HG02678 (cell line): ENCODE data around the gene OLFML2A.

Experiments used
- ATAC-seq: cut with Tn5 transposase; IDR thresholded peaks from one replicate; pipeline ENCODE4 v1.9.1; 2021; ENCODE audit warnings: mild to moderate bottlenecking, moderate library complexity; ENCODE audit not compliant: unreplicated experiment

OLFML2A gene

DNA sequence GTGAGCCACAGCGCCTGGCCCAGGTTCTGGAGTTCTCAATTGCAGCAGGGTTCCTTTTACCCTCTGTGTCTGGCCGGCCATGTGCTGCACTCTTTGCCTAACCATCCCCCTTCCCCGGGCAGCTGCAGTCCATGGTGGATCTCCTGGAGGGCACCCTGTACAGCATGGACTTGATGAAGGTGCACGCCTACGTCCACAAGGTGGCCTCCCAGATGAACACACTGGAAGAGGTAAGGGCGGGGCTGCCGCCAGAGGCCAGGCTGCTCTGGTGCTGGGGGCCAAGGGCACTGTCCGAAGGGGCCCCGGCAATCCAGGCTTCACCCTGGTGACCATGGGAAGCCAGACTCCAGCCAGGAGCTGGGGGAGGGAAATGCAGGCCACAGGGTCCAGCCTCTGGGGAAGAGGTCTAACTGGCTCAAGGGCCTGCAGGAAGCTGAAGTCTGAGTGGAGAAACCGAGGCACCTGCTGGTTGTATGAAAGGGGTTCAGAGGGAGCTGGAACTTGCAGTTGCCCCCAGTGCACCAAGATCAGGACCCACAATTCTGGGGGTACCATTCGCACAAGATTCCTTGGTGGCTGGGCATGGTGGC lies 18.1 kb downstream of the OLFML2A start:
- no peak for ATAC-seq

DNA sequence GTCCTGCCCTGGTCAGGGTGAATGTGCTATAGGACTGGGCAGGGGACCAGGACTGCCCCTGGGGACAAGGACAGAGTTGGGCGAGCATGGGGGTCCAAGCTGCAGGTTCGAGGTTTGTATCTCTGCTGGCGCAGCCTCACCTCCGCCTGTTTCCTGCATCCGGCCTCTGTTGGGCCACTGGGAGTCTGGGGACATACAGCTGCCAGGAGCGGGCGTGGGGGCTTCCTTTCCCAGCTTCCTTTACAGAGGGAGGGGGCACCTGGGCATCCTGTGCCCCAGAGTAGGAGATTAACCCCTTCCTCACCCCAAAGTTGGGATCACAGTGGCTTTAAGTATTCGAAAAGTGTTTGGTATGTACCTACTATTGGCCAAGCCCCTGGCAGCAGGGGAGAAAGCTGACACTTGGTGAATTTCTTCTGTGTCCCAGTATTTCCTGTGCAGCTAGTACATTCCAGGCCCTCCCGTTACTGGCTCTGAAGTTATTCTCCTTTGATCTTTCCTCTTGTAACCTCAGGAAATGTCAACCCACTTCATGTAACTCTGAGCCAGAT lies 19.0 kb downstream of the OLFML2A start:
- no peak for ATAC-seq

DNA sequence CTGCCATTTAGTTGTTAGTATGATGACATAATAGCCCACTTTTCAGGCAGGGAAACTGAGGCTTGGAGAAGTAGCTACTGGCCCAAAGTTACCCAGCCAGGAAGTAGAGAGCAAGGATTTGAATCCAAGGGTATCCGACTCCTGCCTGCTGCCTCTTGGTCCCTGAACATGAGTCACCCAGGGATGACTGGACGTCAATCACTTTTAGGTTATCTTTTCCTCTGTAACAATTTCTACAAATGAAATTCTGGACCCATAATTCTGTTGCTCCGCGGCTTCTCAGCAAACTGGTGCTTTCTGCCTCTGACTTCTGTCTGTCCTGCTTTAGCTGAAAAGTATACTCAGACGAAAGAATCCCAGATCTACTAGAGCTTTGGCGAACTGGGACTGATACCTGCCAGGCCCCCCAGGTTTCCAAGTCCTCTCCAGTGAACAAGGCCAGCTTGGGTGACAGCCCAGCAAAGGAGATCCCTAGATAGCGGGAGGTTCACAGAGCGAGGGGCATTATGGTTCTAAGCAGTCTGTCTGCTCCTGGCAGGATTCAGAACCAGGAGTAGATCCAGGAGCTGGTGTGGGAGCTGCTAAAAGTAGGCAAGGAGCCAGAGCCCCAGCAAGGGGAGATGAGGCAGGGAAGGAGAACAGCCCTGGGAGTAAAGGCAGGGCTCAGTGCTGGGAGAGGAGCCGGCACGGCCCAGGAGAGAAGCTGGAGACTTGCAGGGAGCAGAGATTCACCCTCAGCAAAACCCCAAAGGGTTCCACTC lies 20.6 kb downstream of the OLFML2A start:
- no peak for ATAC-seq

DNA sequence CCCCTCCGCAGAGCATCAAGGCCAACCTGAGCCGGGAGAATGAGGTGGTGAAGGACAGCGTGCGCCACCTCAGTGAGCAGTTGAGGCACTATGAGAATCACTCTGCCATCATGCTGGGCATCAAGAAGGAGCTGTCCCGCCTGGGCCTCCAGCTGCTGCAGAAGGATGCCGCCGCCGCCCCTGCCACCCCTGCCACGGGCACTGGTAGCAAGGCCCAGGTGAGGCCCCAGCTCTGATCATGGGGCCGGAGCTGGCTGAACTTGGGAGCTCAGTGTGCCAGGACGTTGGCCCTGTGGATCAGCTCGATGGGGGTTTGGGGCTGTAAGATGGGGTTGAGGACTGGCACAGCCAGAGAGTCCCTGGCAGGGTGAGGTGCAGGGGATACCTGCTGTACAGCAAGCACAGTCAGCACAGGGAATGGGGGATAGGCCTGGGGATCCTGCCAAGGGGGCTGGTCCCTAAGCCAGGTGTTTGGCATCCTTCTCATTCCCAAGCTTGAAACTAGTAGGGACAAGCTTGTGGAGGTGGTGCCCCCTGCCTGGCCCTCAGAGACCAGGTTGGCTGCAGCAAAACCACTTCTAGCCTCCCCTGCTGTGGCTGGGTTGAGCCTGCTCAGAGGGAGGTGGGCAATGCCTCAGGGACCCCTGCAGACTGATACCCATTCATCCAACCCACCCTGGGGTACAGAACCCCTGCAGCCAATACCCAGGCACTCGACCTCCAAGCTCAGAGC lies 22.5 kb downstream of the OLFML2A start:
- ATAC-seq, result no peak

DNA sequence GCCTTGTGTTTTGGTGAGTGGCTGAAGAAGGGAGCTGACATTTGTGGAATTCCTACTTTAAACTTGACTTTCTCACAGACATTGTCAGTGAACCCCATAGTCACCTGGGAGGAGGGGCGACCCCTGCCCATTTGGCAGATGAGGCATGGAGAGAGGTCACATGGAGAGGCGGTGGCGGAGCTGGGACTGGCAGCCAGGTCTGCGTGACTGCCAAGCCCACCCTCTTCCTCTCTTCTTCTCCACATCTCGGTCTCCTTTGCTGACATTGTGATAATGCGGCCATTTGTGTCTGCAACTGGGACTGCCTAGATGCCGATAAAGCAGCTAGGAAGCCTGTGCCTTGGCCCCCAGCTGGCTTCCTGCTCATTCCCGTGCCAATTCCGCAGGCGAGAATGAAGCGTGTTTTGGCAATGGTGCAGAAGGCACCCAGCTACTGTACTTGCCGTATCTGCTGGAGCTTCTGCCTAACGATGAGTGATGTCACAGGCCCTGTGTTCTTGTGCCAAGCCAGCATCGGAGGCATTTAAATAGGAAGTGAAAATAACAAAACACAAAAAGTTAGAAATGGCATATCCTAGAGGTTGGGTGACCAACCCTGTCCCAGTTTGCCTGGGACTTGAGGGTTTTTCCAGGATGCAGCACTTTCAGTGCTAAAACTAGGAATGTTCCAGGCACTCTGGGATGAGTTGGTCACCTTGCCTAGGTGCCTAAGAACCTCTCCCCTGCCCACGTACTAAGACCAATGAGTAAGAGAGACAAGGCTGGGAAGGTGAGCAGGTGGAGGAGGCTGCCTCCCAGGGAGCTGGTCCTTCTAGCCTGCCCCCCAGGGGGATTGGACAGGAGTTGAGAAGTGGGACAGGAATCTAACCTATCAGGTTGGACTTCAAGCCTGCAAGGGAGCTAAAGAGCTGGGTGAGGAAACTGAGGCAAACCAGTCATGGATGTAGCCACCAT lies 23.6 kb downstream of the OLFML2A start:
- no peak for ATAC-seq

DNA sequence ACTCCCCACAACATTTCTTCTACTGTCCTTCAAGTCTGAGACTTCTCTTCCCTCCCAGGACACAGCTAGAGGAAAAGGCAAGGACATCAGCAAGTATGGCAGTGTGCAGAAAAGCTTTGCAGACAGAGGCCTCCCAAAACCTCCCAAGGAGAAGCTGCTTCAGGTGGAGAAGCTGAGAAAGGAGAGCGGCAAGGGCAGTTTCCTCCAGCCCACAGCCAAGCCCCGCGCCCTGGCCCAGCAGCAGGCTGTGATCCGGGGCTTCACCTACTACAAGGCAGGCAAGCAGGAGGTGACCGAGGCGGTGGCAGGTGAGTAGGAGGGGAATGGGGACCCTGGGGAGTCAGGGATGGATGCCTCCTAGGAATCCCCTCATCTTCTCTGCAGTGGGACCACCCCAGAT lies 24.4 kb downstream of the OLFML2A start:
- no peak for ATAC-seq

DNA sequence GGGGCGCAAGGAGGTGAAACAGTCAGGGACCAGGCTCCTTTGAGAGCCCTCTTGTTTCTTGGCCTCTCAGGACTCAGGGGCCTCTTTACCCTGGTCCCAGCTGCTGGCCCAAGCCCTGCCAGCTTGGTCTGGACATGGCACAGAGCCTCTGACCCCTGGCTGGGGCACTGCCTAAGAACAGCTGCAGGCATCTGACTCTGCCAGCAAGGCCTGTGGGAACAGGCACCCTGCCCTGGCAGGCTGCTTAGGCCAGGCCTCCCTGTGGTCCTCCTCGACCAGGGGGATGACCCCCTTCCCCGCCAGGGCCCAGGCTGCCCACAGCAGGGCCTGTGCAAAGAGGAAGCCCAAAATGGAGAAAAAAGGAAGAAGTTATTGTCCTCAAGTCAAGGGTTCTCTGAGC lies 25.5 kb downstream of the OLFML2A start:
- ATAC-seq, result no peak

DNA sequence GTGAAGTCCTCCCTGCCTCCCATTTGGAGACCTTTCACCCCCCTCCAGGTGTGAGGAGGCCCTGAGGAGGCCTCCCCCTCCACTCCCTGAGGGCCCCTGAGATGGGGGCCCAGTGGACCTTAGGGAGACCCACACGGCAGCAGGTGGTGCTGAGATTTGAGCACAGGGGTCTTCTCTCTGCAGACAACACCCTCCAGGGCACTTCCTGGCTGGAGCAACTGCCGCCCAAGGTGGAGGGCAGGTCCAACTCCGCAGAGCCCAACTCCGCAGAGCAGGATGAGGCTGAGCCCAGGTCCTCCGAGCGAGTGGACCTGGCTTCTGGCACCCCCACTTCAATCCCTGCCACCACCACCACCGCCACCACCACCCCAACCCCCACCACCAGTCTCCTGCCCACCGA lies 27.0 kb downstream of the OLFML2A start:
- ATAC-seq, result no peak

DNA sequence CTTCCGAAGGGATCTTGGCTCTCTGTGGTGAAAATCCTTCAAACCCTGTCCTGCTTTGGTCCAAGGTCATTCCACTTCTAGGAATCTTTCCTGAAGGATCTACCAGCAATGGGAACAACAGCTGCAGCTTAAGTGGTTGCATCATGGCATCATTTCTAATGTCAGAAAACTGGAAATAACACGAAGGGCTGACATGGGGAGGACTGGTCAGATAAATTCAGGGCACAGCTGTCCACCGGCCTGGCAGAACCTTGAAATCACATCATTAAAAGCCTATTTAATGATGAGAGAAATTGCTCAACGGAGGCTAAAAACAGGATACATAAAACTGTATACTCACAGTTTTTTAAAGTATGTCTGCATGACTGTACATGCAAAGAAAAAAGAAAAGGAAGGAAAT lies 28.3 kb downstream of the OLFML2A start:
- ATAC-seq, result no peak

DNA sequence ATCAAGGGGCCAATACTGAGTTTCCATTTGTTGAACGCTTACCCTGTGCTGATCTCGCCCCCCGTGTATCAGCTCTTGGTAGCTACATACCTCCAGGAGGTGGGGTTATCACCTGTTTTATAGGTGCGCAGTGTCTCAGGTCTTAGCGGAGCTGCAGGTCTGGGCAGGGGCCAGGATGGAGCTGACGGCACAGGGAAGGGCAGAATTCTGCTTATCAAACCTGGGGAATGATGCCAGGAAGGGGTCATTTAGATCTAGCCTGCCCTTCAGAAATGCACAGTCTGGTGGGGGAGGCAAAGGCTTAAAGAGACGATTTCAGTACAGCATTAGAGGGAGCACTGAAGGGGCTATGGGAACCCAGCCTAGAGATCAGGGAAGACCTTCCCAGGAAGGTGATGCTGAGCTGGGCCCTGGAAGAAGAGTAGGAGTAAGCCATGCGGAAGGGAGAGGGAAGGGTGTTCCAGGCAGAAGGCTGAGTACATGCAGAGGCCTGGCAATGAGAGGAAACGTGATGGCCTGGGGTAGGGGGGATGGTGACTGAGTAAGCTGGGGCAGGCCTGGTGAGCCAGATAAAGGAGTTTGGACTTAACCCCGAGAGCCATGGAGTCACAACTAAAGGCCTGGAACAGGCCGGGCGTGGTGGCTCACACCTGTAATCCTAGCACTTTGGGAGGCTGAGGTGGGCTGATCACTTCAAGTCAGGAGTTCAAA lies 31.5 kb downstream of the OLFML2A start:
- ATAC-seq, result no peak

DNA sequence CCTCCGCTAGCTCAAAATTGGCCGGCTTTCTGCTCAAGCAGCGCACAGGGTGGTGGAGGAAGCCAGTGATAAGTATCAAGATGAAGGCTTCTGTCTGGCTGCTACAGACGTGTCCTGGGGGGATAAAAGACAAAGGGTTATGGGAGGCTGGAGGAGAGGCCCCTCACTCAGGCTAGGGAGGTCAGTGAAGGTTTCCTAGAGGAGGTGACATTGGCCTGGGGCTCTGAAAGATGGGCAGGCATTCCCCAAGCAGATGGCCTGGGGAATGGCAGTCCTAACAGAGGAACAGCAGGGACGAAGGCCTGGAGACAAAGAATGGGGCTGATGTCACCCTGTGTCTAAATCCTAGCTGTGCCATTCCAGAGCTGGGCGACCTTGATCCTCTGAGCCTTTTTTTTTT lies 32.3 kb downstream of the OLFML2A start:
- ATAC-seq, result no peak

DNA sequence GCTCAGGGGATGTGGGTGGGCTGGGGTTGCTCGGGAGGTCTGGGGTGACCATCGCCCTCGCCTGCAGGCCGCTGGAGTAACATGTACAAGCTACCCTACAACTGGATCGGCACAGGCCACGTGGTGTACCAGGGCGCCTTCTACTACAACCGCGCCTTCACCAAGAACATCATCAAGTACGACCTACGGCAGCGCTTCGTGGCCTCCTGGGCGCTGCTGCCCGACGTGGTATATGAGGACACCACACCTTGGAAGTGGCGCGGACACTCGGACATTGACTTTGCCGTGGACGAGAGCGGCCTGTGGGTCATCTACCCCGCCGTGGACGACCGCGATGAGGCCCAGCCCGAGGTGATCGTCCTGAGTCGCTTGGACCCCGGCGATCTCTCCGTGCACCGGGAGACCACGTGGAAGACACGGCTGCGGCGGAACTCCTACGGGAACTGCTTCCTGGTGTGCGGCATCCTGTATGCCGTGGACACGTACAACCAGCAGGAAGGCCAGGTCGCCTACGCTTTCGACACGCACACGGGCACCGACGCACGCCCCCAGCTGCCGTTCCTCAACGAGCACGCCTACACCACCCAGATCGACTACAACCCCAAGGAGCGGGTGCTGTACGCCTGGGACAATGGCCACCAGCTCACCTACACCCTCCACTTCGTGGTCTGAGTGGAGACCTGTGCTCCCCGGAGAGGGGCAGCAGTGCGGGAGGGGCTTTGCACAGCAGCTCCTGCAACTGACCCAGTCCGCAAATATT lies 33.0 kb downstream of the OLFML2A start:
- no peak for ATAC-seq

DNA sequence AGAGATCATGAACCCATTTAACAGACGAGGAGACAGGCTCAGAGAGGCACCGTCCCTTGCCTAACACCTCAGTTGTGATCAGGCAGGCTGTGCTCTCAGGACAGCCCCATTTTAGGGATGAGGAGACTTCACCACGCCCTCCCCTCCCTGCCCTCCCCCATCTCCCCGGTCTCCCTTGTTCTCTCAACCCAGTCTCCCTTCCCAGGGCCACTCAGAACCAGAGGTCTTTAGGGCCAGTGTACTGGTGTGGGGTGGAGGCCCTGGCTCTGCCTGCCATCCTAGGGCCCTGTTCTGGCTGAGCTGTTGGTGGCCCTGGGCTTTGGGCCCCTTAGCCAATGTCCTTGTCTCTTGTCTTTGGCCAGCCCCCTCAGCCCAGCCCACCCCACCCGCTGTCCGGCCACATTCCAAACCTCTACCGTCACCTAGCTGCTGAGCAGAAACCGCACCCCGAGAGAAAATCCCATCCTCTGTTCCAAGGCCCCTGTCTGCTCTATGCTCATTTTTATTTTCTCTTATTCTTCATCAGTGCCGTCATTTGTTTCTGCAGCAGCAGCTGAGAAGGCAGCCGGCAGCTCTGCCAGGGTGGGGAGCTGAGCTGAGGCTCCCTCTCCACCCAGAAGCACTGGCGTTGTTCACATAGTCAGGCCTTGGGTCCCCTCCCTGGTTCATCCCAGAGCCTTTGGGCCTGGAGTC lies 33.9 kb downstream of the OLFML2A start:
- ATAC-seq, result no peak

DNA sequence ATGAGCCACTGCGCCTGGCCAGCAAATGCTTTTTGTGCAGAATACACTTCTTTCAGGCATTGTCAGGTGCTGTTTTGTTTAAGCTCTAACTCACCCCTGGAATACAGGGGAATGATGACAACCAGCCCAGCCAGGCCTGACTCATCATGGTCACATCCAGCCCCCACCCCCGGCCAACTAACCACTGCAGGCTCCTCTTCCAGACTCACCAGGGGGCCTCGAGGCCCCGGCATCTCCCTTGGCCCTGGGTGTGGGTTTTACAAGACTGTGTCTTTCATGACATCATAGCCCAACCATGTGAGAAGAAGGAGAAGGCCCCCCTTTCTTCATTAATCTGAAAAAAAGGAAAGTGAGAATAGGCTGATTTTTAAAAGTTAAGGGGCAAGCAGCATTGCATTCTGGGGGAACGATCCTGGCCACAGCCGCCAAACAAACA lies 35.5 kb downstream of the OLFML2A start:
- no peak for ATAC-seq

DNA sequence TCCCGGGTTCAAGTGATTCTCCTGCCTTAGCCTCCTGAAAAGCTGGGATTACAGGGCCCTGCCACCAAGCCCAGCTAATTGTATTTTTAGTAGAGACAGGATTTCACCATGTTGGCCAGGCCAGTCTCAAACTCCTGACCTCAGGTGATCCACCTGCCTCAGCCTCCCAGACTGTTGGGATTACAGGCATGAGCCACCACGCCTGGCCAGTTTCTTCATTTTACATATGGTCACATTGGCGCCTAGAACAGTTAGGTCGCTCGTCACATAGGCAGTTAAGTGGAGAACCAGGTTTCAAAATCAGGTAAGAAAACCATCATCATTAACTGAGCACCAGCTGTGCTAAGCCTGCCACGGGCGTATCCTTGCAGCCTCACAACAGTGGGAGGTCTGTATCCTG lies 36.1 kb downstream of the OLFML2A start:
- no peak for ATAC-seq

DNA sequence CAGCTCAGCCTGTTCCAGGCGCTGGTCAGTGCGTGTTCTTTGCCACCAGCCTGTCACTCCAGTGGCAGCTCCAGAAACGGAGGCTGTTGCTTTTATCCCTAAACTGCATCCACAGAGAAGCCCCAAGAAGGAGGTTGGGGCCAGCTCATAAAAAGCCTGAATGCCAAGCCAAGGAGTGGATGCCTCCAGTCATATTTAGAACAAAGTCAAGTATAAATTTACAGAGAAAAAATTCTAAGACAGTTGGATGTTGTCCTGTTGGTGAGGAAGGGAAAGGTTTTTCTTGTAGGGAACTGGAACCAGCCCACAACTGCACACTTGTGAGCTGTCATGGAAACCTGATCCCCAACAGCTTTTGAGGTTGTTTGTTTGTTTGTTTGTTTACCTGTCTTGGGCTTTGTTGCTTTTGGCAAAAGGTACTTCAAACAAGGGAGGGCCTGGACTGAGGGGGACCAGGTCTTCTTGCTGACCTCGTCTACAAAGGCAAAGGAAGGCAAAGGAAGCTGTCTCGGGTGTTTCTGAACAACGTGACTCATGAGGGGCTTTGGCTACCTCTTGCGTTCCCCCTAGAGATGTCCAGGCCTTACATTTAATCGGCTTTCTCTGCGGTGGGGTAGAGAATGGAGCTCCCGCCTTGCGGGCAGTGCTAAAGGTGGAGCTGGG lies 36.7 kb downstream of the OLFML2A start:
- ATAC-seq, result no peak

DNA sequence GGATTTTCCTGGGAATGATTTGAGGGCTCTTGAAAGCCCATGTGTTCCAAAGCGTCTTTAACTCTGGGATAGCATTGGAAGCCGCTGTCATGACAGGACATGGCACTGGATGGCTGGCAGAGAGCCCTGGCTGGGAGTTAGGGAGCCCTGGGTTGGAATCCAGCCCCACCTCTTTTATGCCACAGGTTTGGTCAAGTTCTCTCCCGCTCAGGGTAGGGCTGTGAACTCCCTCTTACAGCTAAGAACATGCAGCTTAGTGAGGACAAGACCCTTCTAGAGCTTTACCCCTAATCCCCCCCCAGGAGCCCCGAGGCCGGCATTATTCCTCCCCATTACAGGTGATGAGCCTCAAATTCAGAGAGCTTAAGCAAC lies 37.2 kb downstream of the OLFML2A start:
- no peak for ATAC-seq

DNA sequence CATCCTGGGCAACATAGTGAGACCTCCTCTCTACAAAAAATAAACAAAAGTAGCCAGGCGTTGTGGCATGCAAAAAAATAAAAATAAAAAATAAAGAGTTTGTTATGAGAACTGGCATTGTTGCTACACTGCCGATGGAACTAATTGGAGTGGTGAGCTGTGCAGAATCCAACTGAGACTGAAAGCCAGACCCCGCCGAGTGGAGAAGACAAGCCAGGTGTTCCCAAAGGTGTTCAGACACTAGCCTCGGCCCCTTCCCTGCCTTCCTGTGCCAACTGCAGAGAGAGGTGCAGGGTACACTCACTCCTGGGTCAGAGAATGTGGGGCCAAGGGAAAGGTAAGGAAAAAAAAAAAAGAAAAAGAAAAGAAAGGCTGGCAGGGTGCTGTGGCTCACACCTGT lies 38.7 kb downstream of the OLFML2A start:
- no peak for ATAC-seq
